Measurements from ENCODE around the gene MSI2. TPM values are rescaled to one million over a fixed set of nuclear protein-coding genes. Genes with fewer than 3 reads are reported as not detected.

The MSI2 gene
- total RNA-seq, 1 donor from 2014 or later = 44.6 TPM

- DNase-seq = no peak
Observed at GRCh38 chr17:57370037-57370581, 113.8 kb downstream of the MSI2 start.

- no peak for DNase-seq
Observed at GRCh38 chr17:57370619-57371018, 114.3 kb downstream of the MSI2 start.

GRCh38 chr17:57372156-57372555 lies 115.8 kb downstream of the MSI2 start:
- DNase-seq = no peak

GRCh38 chr17:57373048-57373447 lies 116.7 kb downstream of the MSI2 start:
- DNase-seq = no peak

- no peak for DNase-seq
Observed at GRCh38 chr17:57373756-57374155, 117.4 kb downstream of the MSI2 start.

DNA sequence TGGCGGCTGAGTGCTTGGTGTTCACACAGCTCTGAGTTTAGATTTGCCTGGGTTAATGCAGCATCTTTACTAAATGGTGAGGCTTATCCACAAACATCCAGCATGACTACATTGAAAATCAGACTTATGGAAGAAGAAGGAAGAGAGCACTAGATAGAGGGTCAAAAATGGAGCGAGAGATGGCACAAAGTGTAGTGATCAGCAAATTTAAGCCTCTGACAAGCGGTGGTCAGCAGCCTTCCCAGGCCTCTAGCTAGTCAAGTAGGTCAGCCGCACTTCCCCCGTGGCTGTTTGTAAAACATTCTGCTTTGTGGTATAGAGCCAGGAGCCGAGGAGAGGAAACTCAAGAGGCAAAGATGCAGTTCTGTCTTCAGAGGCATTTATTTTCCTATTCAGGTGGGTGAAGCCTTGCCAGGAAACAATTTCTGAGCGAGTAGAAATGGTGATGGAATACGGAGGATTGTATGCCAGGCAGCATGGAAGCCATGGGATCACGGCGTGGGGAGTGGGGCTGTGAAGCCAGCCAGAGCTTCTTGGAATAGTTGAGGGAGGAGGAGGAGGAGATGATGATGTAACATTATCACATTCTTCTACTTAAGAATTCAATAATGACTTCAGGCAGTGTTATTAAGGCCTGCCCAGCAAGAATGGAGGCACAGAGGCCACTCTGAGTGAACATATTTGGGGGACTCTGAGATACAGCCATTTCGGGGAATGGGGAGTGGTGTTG lies 118.9 kb downstream of the MSI2 start:
- no peak for DNase-seq

GRCh38 chr17:57375770-57376225 lies 119.5 kb downstream of the MSI2 start:
- no peak for DNase-seq

DNA sequence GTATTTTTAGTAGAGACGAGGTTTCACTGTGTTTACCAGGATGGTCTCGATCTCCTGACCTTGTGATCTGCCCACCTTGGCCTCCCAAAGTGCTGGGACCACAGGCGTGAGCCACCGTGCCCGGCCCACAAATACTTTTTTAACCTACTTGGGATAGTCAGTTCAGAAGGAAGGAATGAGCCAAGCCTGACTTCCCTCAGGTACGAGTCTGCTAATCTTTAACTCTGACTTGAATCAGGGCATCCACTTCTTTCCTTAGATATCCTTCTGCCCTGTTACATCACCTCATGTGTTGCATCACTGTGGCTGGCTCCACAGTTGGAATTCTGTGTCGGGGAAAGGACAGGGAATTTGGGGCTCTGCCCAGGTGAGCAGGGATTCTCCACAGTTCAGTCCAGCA lies 120.8 kb downstream of the MSI2 start:
- no peak for DNase-seq

- no peak for DNase-seq
Observed at GRCh38 chr17:57379237-57379894, 123.0 kb downstream of the MSI2 start.

DNA sequence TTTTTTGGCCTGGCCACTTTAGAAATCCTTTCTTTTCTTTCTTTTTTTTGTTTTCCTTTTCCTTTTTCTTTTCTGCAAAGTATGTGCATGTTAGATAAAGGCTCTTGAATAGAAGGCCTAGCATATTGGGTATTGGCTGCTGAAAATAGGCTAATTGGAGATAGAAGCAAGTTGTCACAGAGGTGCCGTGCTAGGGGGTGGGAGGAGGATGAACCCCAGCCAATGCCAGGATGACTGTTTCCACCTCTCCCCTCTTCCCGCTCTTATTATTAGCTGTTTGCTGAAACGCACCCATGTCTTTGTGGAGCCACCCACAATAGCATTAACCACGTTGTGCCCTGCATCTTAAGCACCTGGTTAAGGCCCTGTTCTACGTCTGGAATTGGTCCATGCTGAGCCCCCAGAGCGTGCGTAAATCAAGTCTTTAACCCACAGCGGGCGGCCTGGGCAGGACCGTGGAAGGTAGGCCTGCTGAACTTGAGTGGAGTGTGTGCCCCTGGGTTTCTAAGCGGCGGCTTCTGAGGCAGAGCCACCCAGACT lies 123.6 kb downstream of the MSI2 start:
- DNase-seq = no peak

GRCh38 chr17:57381498-57381897 lies 125.2 kb downstream of the MSI2 start:
- no peak for DNase-seq

GRCh38 chr17:57384219-57384618 lies 127.9 kb downstream of the MSI2 start:
- no peak for DNase-seq

- no peak for DNase-seq
Observed at GRCh38 chr17:57385975-57386374, 129.7 kb downstream of the MSI2 start.

- no peak for DNase-seq
Observed at GRCh38 chr17:57387575-57387974, 131.3 kb downstream of the MSI2 start.

DNA sequence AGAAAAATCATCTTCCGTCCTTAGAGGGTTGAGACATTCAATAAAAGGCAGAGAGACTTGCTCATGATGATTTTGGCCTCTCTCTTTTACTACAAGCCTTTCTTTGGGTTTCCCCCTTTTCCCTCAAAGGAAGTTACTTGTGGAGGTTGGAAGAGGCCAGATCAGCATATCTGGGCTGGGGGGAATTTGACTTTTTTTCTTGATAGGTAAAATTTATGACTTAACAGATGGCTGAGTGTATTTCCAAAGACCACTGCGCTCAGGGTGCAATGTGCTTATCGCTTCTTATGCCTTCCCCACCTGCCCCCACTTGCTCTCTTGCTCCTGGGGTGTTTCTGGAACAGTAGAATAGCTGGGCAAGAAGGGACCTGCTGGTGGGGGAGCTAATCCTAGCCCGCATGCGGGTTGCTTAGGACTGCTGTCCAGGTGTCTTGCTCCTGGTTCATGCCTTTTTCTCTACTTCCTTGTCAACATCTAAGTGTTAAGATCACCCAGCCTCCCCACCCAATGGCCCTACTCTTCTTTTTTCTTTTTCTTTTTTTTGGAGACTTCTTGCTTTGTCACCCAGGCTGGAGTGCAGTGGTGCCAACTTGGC lies 131.9 kb downstream of the MSI2 start:
- DNase-seq = no peak

- no peak for DNase-seq
Observed at GRCh38 chr17:57389473-57389872, 133.2 kb downstream of the MSI2 start.

- no peak for DNase-seq
Observed at GRCh38 chr17:57391076-57391825, 134.9 kb downstream of the MSI2 start.

- DNase-seq = no peak
Observed at GRCh38 chr17:57391857-57392471, 135.6 kb downstream of the MSI2 start.

DNA sequence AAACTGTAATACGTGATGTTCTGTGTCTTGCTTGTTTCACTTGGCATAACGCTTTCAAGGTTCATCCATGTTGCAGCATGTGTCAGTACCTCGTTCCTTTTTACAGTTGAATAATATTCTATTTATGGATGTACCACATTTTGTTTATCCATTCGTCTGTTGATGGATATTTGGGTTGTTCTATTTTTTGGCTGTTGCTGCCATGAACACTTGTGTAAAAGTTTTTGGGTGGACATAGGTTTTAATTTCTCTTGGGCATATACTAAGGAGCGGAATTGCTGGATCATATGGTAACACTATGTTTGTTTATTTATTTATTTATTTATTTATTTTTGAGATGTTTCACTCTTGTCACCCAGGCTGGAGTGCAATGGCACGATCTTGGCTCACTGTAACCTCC lies 137.0 kb downstream of the MSI2 start:
- no peak for DNase-seq

- no peak for DNase-seq
Observed at GRCh38 chr17:57394375-57394774, 138.1 kb downstream of the MSI2 start.

- no peak for DNase-seq
Observed at GRCh38 chr17:57395721-57396321, 139.5 kb downstream of the MSI2 start.
